ELR (cell line): ENCODE data around the gene ARHGEF2.

Experiments
- DNase-seq: peaks from one replicate; pipeline ENCODE4 v3.0.0-alpha.2; 2015; ENCODE audit warnings: low read depth

ARHGEF2 gene

GRCh38 chr1:155911156-155912055 lies 66.9 kb downstream of the ARHGEF2 start, which contains the start of gene RIT1:
Gene RIT1, minus strand, starts transcription at chr1:155911349. Its CDS starts 588 bp downstream, at chr1:155910761.
- DNase-seq: peak; percentile 87

GRCh38 chr1:155910621-155911121 lies 67.7 kb downstream of the ARHGEF2 start:
- DNase-seq: peak; percentile 59

- peak; percentile 58 for DNase-seq
These were observed 68.5 kb downstream of the ARHGEF2 start for GRCh38 chr1:155909894-155910293.

GRCh38 chr1:155904261-155904660 lies 74.1 kb downstream of the ARHGEF2 start:
- no peak for DNase-seq

- DNase-seq: no peak
These were observed 78.2 kb downstream of the ARHGEF2 start for GRCh38 chr1:155900161-155900560.

GRCh38 chr1:155899683-155900082 lies 78.7 kb downstream of the ARHGEF2 start:
- DNase-seq: no peak

GRCh38 chr1:155898888-155899287 lies 79.5 kb downstream of the ARHGEF2 start:
- no peak for DNase-seq

- no peak for DNase-seq
These were observed 80.6 kb downstream of the ARHGEF2 start for GRCh38 chr1:155897746-155898145.
